A673 (cell line): Measurements from ENCODE around the gene TLE2.

Experiments
- EZH2 ChIP-seq: fragments of 200-600 bp; sonication (generic); IDR thresholded peaks from 2 replicates; pipeline ENCODE4 v1.6.1; 2017; ENCODE audit warnings: borderline replicate concordance, low read depth, mild to moderate bottlenecking, mixed read lengths, antibody characterized with exemption, low read length; ENCODE audit not compliant: poor library complexity, severe bottlenecking
- TF ChIP-seq, protein P1 (sequence below): fragments of 300-800, 200-600 bp; sonication (generic); conservative IDR thresholded peaks from 2 replicates; pipeline ENCODE4 v1.5.1; 2017; ENCODE audit warnings: low read depth, mild to moderate bottlenecking, antibody characterized with exemption, low read length, moderate library complexity, mixed read lengths

- TF ChIP-seq, protein P1, sequence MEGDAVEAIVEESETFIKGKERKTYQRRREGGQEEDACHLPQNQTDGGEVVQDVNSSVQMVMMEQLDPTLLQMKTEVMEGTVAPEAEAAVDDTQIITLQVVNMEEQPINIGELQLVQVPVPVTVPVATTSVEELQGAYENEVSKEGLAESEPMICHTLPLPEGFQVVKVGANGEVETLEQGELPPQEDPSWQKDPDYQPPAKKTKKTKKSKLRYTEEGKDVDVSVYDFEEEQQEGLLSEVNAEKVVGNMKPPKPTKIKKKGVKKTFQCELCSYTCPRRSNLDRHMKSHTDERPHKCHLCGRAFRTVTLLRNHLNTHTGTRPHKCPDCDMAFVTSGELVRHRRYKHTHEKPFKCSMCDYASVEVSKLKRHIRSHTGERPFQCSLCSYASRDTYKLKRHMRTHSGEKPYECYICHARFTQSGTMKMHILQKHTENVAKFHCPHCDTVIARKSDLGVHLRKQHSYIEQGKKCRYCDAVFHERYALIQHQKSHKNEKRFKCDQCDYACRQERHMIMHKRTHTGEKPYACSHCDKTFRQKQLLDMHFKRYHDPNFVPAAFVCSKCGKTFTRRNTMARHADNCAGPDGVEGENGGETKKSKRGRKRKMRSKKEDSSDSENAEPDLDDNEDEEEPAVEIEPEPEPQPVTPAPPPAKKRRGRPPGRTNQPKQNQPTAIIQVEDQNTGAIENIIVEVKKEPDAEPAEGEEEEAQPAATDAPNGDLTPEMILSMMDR = no peak
- no peak for TF ChIP-seq EZH2
These were observed 10.6 kb upstream of the TLE2 start for GRCh38 chr19:3039641-3040077.
